ENCODE measurements around the gene CLEC3B.

CLEC3B gene

DNA sequence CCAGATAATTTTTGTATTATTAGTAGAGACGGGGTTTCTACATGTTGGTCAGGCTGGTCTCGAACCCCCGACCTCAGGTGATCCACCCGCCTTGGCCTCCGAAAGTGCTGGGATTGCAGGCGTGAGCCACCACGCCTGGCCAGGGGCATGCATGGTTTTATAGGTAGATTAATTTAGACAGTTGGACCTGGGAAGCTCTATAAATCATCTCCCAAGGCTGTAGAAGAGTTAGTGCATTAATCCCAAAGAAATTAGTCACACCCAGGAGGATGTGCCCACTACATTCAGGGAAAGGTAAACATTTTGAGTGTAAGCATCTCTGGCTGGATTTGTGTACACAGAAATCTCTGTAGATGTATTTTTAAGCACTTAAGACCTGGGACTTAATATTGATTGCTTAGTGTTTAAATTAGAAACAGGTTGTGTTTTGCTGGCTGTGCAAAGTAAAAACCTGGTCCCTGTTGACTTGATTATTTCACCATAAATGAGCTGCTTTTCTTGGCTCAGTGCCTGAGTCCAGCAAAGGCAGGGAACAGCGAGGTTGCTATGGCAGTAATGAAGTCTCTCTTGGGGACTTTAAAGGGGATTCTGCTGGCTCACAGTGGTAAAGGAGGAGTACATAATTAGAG, 30.8 kb upstream of the CLEC3B start (continued):
- TF ChIP-seq ZNF10 (tag by site-specific recombination; IDR thresholded peaks at IDR 0.05), result no peak
- no peak for TF ChIP-seq ZNF670 (tag by site-specific recombination; IDR thresholded peaks at IDR 0.05; ENCODE audit: low read depth)
- TF ChIP-seq, protein P1, sequence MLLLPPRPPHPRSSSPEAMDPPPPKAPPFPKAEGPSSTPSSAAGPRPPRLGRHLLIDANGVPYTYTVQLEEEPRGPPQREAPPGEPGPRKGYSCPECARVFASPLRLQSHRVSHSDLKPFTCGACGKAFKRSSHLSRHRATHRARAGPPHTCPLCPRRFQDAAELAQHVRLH (tag by site-specific recombination; IDR thresholded peaks at IDR 0.05), result peak; percentile 81
- TF ChIP-seq ZNF366 (tag by site-specific recombination; conservative IDR thresholded peaks at IDR 0.05), result peak; percentile 94
- TF ChIP-seq, protein P2, sequence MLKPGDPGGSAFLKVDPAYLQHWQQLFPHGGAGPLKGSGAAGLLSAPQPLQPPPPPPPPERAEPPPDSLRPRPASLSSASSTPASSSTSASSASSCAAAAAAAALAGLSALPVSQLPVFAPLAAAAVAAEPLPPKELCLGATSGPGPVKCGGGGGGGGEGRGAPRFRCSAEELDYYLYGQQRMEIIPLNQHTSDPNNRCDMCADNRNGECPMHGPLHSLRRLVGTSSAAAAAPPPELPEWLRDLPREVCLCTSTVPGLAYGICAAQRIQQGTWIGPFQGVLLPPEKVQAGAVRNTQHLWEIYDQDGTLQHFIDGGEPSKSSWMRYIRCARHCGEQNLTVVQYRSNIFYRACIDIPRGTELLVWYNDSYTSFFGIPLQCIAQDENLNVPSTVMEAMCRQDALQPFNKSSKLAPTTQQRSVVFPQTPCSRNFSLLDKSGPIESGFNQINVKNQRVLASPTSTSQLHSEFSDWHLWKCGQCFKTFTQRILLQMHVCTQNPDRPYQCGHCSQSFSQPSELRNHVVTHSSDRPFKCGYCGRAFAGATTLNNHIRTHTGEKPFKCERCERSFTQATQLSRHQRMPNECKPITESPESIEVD (tag by site-specific recombination; IDR thresholded peaks at IDR 0.05), result peak; percentile 100
- TF ChIP-seq, protein P3, sequence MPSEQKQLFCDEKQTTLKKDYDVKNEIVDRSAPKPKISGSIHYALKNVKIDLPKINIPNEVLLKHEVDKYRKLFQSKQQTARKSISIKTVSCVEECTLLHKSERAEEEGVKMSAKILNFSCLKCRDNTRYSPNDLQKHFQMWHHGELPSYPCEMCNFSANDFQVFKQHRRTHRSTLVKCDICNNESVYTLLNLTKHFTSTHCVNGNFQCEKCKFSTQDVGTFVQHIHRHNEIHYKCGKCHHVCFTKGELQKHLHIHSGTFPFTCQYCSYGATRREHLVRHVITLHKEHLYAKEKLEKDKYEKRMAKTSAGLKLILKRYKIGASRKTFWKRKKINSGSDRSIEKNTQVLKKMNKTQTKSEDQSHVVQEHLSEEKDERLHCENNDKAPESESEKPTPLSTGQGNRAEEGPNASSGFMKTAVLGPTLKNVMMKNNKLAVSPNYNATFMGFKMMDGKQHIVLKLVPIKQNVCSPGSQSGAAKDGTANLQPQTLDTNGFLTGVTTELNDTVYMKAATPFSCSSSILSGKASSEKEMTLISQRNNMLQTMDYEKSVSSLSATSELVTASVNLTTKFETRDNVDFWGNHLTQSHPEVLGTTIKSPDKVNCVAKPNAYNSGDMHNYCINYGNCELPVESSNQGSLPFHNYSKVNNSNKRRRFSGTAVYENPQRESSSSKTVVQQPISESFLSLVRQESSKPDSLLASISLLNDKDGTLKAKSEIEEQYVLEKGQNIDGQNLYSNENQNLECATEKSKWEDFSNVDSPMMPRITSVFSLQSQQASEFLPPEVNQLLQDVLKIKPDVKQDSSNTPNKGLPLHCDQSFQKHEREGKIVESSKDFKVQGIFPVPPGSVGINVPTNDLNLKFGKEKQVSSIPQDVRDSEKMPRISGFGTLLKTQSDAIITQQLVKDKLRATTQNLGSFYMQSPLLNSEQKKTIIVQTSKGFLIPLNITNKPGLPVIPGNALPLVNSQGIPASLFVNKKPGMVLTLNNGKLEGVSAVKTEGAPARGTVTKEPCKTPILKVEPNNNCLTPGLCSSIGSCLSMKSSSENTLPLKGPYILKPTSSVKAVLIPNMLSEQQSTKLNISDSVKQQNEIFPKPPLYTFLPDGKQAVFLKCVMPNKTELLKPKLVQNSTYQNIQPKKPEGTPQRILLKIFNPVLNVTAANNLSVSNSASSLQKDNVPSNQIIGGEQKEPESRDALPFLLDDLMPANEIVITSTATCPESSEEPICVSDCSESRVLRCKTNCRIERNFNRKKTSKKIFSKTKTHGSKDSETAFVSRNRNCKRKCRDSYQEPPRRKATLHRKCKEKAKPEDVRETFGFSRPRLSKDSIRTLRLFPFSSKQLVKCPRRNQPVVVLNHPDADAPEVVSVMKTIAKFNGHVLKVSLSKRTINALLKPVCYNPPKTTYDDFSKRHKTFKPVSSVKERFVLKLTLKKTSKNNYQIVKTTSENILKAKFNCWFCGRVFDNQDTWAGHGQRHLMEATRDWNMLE (tag by site-specific recombination; conservative IDR thresholded peaks at IDR 0.05; ENCODE audit: low read depth), result 0 out of 2 replicates have a peak, but pooled peaks have one; percentile 18
- peak; percentile 91; the same call in 1 of the 2 replicates for TF ChIP-seq ZXDB (tag by site-specific recombination; IDR thresholded peaks at IDR 0.05)
- peak; percentile 60; the same call in 1 of the 2 replicates for TF ChIP-seq ZNF76 (tag by site-specific recombination; IDR thresholded peaks at IDR 0.05; ENCODE audit: borderline replicate concordance, low read depth)
- no peak for TF ChIP-seq ZNF610 (tag by site-specific recombination; IDR thresholded peaks at IDR 0.05; ENCODE audit: borderline replicate concordance)

DNA sequence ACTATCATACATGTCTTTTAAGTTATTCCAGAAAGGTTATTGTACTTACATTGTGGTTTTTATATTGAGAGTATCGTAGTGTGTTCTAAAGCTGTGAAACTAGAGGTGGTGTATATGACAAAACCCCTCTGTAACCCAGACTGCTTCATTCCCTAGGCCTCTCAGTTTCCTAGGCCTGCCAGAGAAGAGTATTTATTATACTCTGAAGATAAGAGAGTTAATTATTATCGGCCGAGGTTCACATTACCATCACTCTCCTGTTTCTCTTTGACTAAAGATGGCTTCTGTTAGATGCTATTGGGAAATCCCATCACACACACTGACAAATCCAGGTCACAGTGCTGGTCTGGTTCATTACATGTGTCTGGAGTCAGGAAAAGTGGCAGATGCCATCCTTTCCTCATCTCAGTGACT, 29.5 kb upstream of the CLEC3B start:
- CTCF ChIA-PET, result no interaction called here
- TF ChIP-seq ZSCAN16 (tag by site-specific recombination; IDR thresholded peaks at IDR 0.05) (no peak), ZNF174 (tag by site-specific recombination; IDR thresholded peaks at IDR 0.05) (no peak), ZNF626 (tag by site-specific recombination; IDR thresholded peaks at IDR 0.05) (no peak), ZNF112 (tag by site-specific recombination; IDR thresholded peaks at IDR 0.05) (no peak)
- POLR2A ChIA-PET, result no interaction called here
- Histone ChIP-seq H3K36me3 (ENCODE audit: control insufficient read depth in 2 of 2, insufficient read depth in 1 of 2, low read length in 2 of 2) (peaks cover 0 to 65% of the 10 kb centered on the region in 2 experiments; a peak in 1 of 3 replicates), H3K9me3 (ENCODE audit: control insufficient read depth, insufficient read depth, low read depth, low read length) (no peaks in the 10 kb centered on the region), H3K27ac (ENCODE audit: extremely low read depth, low read depth, low read length) (no peak overlapping the region), H3K4me3 (ENCODE audit: low read depth, low read length) (no peak overlapping the region), H3K4me1 (ENCODE audit: control insufficient read depth, insufficient read depth, low read length) (peaks cover 18% of the 10 kb centered on the region)

DNA sequence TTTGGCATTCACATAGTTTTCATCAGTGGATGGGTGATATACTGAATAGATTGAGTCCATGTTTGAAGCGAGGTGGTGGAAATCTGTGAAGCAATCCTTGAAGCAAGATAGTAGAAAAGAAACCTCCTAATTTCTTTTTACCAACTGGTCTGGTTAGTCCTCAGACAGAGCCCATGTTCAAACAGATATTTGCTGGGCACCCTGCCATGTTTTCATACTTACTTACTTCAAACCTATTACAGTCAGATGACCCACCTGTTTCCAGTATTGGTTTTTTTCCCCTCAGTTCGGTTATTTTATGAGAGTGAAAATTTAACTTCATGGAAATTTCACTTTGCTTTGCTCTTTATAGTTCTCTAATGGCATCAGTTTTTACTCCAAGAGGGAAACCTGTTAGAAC, 26.3 kb upstream of the CLEC3B start:
- H3K9me3 ChIP-seq (ENCODE audit: control insufficient read depth, insufficient read depth, low read depth, low read length), result no peaks in the 10 kb centered on the region
- POLR2A ChIA-PET, result no interaction called here
- H3K4me1 ChIP-seq (ENCODE audit: control insufficient read depth, insufficient read depth, low read length), result peaks cover 11% of the 10 kb centered on the region
- CTCF ChIA-PET, result no interaction called here
- no peak overlapping the region for H3K27ac ChIP-seq (ENCODE audit: extremely low read depth, low read depth, low read length)
- TF ChIP-seq ZNF239 (tag by site-specific recombination; IDR thresholded peaks at IDR 0.05), result no peak
- no peak for TF ChIP-seq ZNF555 (tag by site-specific recombination; conservative IDR thresholded peaks at IDR 0.05)
- peaks cover 0 to 76% of the 10 kb centered on the region in 2 experiments; a peak in 1 of 3 replicates for H3K36me3 ChIP-seq (ENCODE audit: control insufficient read depth in 2 of 2, insufficient read depth in 1 of 2, low read length in 2 of 2)
- H3K4me3 ChIP-seq (ENCODE audit: low read depth, low read length), result no peak overlapping the region
